Activated CD4-positive, alpha-beta T cell treated with anti-CD3 and anti-CD28 coated beads, Interleukin-2, amount 10 ng/mL, durations not matched to agents 24 days and 14 days (primary cell): ENCODE results near the gene RNMT. TPM values are rescaled to one million over a fixed set of nuclear protein-coding genes. Genes with fewer than 3 reads are reported as not detected.
A peak's percentile ranks its signal among the peaks of the same experiment; 100 is the strongest.

Experiments
- DNase-seq: peaks from one replicate; pipeline ENCODE4 v3.0.0; 2022
- H3K27ac Mint-ChIP-seq: one replicate; pipeline ENCODE4 v1.8.0; 2022; ENCODE audit warnings: mild to moderate bottlenecking, mixed read lengths
- H3K27me3 Mint-ChIP-seq: one replicate; pipeline ENCODE4 v1.8.0; 2022; ENCODE audit warnings: mixed read lengths
- H3K36me3 Mint-ChIP-seq: one replicate; pipeline ENCODE4 v1.8.0; 2022; ENCODE audit warnings: low read depth, mild to moderate bottlenecking, mixed read lengths
- H3K4me1 Mint-ChIP-seq: one replicate; pipeline ENCODE4 v1.8.0; 2021; ENCODE audit warnings: mixed read lengths
- H3K4me3 Mint-ChIP-seq: one replicate; pipeline ENCODE4 v1.8.0; 2022; ENCODE audit warnings: mild to moderate bottlenecking, moderate library complexity, mixed read lengths
- H3K9me3 Mint-ChIP-seq: one replicate; pipeline ENCODE4 v1.8.0; 2021; ENCODE audit warnings: mixed read lengths
- intact Hi-C: fragments of 100-400 bp; cut with micrococcal nuclease; formaldehyde crosslinking; loops from one replicate; pipeline ENCODE4 v1.15.1; 2023
- total RNA-seq: library from RNA; stranded (reverse); gene quantifications from 2 replicates; pipeline ENCODE4 v1.2.3, GENCODE V29; 2022

Gene RNMT
- total RNA-seq, 1 donor from 2014 or later: 57.8 TPM

DNA sequence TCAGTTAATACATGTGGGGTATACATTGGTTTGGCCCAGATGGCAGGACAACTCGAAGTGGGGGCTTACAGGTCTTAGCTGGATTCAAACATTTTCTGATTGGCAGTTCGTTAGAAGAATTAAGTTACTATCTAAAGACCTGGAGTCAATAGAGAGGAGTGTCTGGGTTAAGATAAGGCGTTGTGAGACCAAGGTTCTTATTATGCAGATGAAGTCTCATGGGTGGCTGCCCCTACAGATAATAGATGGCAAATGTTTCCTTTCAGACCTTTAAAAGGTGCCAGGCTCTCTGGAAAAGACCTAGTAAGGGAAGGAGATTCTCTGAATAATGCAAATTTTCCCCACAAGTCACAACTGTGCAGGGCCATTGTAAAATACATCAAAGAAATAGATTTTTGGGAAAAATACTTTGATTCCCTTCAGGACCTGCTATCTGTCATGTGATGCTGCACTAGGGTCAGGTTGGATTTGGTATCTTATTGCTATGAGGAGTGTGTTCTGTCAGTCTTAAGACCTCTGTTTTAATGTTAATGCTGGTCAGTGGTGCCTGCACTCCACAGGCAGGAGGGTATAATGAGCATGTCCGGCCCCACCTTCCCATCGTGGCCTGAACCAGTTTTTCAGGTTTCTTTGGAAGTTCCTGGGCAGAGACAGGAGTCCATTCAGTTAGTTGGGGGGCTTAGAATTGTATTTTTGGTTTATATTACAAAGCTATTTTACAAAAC, 83.2 kb downstream of the RNMT start:
- H3K4me1 Mint-ChIP-seq: no peaks in the 10 kb centered on the region
- peaks cover 29% of the 10 kb centered on the region for H3K27me3 Mint-ChIP-seq
- DNase-seq: no peak
- no peaks in the 10 kb centered on the region for H3K36me3 Mint-ChIP-seq
- intact Hi-C loops: no loop called here
- no peaks in the 10 kb centered on the region for H3K9me3 Mint-ChIP-seq
- no peak overlapping the region for H3K27ac Mint-ChIP-seq
- H3K4me3 Mint-ChIP-seq: no peak overlapping the region

DNA sequence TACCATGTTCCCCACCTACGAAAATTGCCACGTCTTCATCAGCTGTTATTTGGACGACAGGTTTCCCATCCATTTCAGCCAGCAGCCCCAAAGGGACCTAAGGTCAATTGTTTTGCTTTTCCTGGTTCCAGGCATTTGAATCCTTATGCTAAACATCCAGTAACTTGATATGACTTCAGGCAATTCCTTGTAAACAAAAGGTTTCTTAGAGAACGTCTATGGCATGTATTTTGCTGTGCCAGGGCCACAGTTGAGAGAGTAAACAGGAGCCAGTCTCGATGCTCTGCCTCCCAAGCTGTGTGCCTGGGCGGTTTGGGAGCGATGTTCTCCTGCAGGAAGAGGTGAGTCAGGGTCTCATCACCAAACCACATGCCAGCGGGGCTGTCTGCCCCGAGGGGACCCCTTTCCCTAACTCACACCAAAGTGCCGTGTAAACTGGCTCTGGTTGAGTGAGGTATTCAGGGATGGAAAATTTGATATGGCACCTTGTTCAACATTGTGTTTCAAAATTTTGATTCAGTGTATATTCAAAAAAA, 84.5 kb downstream of the RNMT start:
- intact Hi-C loops: no loop called here
- no peaks in the 10 kb centered on the region for H3K4me1 Mint-ChIP-seq
- DNase-seq: no peak
- H3K36me3 Mint-ChIP-seq: no peaks in the 10 kb centered on the region
- H3K4me3 Mint-ChIP-seq: no peak overlapping the region
- peaks cover 20% of the 10 kb centered on the region for H3K27me3 Mint-ChIP-seq
- H3K27ac Mint-ChIP-seq: no peak overlapping the region
- no peaks in the 10 kb centered on the region for H3K9me3 Mint-ChIP-seq

DNA sequence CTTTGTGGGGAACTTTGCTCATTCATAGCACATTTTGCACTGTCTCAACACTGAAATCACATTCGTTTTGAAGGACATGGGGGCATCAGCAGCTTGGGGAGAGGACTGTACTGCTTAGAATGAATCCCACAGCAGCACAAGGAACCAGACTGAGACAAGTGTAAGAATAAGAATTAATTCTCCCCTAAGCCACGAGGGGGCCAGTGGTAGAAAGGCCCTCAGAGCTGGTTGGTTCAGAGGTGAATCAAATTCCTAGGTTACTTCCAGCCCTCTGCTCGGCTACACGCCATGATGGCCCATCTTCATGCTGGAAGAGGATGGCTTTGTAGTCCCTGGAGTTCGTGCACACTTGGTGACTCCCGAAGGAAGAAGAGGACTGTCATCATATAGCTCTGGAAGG, 85.5 kb downstream of the RNMT start:
- Mint-ChIP-seq H3K4me3 (no peak overlapping the region), H3K27ac (no peak overlapping the region), H3K36me3 (no peaks in the 10 kb centered on the region), H3K4me1 (no peaks in the 10 kb centered on the region), H3K27me3 (peaks cover 20% of the 10 kb centered on the region), H3K9me3 (no peaks in the 10 kb centered on the region)
- DNase-seq: no peak
- intact Hi-C loops: no loop called here

DNA sequence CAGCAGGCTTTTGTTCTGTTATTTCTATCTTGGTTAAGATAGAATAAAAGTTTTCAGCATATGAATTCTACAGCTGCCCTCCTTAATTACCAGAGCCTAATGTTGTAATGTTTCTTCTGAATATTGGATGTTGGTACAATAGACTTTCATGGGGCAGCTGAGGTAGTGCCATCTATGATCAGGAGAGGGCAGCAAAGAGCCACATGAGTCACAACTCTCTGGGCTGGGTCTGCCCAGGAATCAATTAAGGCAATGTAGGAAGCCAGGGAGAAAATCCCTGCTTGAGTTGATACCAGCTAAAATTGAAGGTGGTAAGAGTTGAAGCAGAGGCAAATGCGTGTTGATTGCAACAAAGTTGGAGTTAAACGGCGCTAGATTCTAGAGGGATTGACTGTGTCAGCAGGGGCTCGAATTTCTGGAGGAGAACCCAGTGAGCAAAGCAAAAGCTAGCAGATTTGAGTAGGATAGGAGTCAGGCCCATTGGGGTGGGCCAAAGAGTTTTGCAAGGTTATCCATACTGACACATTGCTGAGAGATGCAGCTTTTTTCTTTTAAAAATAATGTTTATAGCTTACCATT, 86.9 kb downstream of the RNMT start:
- H3K4me1 Mint-ChIP-seq: no peaks in the 10 kb centered on the region
- intact Hi-C loops: loop anchor here (1.0 kb wide), 1 partner anchor 273 kb away; no protein-coding TSS in a partner anchor
- H3K9me3 Mint-ChIP-seq: no peaks in the 10 kb centered on the region
- peak; percentile 87 for DNase-seq
- no peaks in the 10 kb centered on the region for H3K36me3 Mint-ChIP-seq
- H3K27ac Mint-ChIP-seq: no peak overlapping the region
- peaks cover 20% of the 10 kb centered on the region for H3K27me3 Mint-ChIP-seq
- H3K4me3 Mint-ChIP-seq: no peak overlapping the region

Other genes with a start within 250 kb of the RNMT start
- 37.2 and 42.3 TPM in 2 replicates for gene FAM210A, start 115 bp upstream of the RNMT start, total RNA-seq
- gene MC5R, start 97.5 kb downstream of the RNMT start, total RNA-seq: not detected in 2 replicates
- not detected in 2 replicates for gene MC2R, start 188.9 kb downstream of the RNMT start, total RNA-seq